ENCODE results near the gene TDRD10.

Gene TDRD10

GRCh38 chr1:154502066-154502743, at the start of gene TDRD10, which contains the start of gene SHE:
Gene TDRD10 (plus strand): TSS chr1:154502219. CDS start chr1:154506904, 4,685 bp downstream.
Gene SHE (minus strand): TSS chr1:154502412. CDS start chr1:154502026, 386 bp downstream.
- in situ Hi-C loops (cut with MboI; ENCODE audit: low sequenced_read_pairs), result no loop called here

- in situ Hi-C loops (cut with MboI; ENCODE audit: low sequenced_read_pairs), result no loop called here
These were observed 48.9 kb upstream of the TDRD10 start for GRCh38 chr1:154453161-154453560.

- in situ Hi-C loops (cut with MboI; ENCODE audit: low sequenced_read_pairs), result no loop called here
These were observed 48.3 kb upstream of the TDRD10 start for GRCh38 chr1:154453574-154454352.

GRCh38 chr1:154454386-154455120, 47.5 kb upstream of the TDRD10 start:
- in situ Hi-C loops (cut with MboI; ENCODE audit: low sequenced_read_pairs), result no loop called here

GRCh38 chr1:154456631-154457030, 45.4 kb upstream of the TDRD10 start:
- in situ Hi-C loops (cut with MboI; ENCODE audit: low sequenced_read_pairs), result no loop called here

GRCh38 chr1:154459080-154459479, 42.9 kb upstream of the TDRD10 start:
- in situ Hi-C loops (cut with MboI; ENCODE audit: low sequenced_read_pairs), result no loop called here

- in situ Hi-C loops (cut with MboI; ENCODE audit: low sequenced_read_pairs), result no loop called here
These were observed 41.2 kb upstream of the TDRD10 start for GRCh38 chr1:154460695-154461260.

GRCh38 chr1:154463512-154463990, 38.5 kb upstream of the TDRD10 start:
- in situ Hi-C loops (cut with MboI; ENCODE audit: low sequenced_read_pairs), result no loop called here

- in situ Hi-C loops (cut with MboI; ENCODE audit: low sequenced_read_pairs), result no loop called here
These were observed 36.3 kb upstream of the TDRD10 start for GRCh38 chr1:154465621-154466195.

- in situ Hi-C loops (cut with MboI; ENCODE audit: low sequenced_read_pairs), result no loop called here
These were observed 35.8 kb upstream of the TDRD10 start for GRCh38 chr1:154466206-154466605.

- in situ Hi-C loops (cut with MboI; ENCODE audit: low sequenced_read_pairs), result no loop called here
These were observed 35.0 kb upstream of the TDRD10 start for GRCh38 chr1:154466921-154467417.

GRCh38 chr1:154467434-154468102, 34.5 kb upstream of the TDRD10 start:
- in situ Hi-C loops (cut with MboI; ENCODE audit: low sequenced_read_pairs), result no loop called here

GRCh38 chr1:154468535-154469250, 33.3 kb upstream of the TDRD10 start:
- in situ Hi-C loops (cut with MboI; ENCODE audit: low sequenced_read_pairs), result no loop called here

GRCh38 chr1:154469844-154470560, 32.0 kb upstream of the TDRD10 start:
- in situ Hi-C loops (cut with MboI; ENCODE audit: low sequenced_read_pairs), result no loop called here

GRCh38 chr1:154471304-154471703, 30.7 kb upstream of the TDRD10 start:
- in situ Hi-C loops (cut with MboI; ENCODE audit: low sequenced_read_pairs), result no loop called here

GRCh38 chr1:154474802-154475201, 27.2 kb upstream of the TDRD10 start:
- in situ Hi-C loops (cut with MboI; ENCODE audit: low sequenced_read_pairs), result no loop called here

- in situ Hi-C loops (cut with MboI; ENCODE audit: low sequenced_read_pairs), result no loop called here
These were observed 25.2 kb upstream of the TDRD10 start for GRCh38 chr1:154476791-154477190.

- in situ Hi-C loops (cut with MboI; ENCODE audit: low sequenced_read_pairs), result no loop called here
These were observed 24.0 kb upstream of the TDRD10 start for GRCh38 chr1:154478013-154478412.

- in situ Hi-C loops (cut with MboI; ENCODE audit: low sequenced_read_pairs), result no loop called here
These were observed 23.4 kb upstream of the TDRD10 start for GRCh38 chr1:154478639-154479038.
